Measurements from ENCODE around the gene RTKN2.
A peak's percentile ranks its signal among the peaks of the same experiment; 100 is the strongest.

The RTKN2 gene

GRCh38 chr10:62259998-62260397 is 8.6 kb downstream of the RTKN2 start:
- no peak for TF ChIP-seq CTCF (IDR thresholded peaks at IDR 0.05; ENCODE audit: insufficient read depth, missing control alignments)
- no peak for FAIRE-seq
- no peak for DNase-seq (ENCODE audit: insufficient read length, low spot score)

- DNase-seq (ENCODE audit: insufficient read length, low spot score) (no peak), FAIRE-seq (no peak)
- TF ChIP-seq CTCF (IDR thresholded peaks at IDR 0.05; ENCODE audit: insufficient read depth, missing control alignments): no peak
Observed at GRCh38 chr10:62259456-62259855, 9.2 kb downstream of the RTKN2 start.

GRCh38 chr10:62258926-62259325 is 9.7 kb downstream of the RTKN2 start:
- no peak for FAIRE-seq
- no peak for DNase-seq (ENCODE audit: insufficient read length, low spot score)
- no peak for TF ChIP-seq CTCF (IDR thresholded peaks at IDR 0.05; ENCODE audit: insufficient read depth, missing control alignments)

- DNase-seq (ENCODE audit: insufficient read length, low spot score) (no peak), FAIRE-seq (no peak)
- TF ChIP-seq CTCF (IDR thresholded peaks at IDR 0.05; ENCODE audit: insufficient read depth, missing control alignments): no peak
Observed at GRCh38 chr10:62253704-62254103, 14.9 kb downstream of the RTKN2 start.

- DNase-seq (ENCODE audit: insufficient read length, low spot score) (no peak), FAIRE-seq (peak; percentile 6)
- no peak for TF ChIP-seq CTCF (IDR thresholded peaks at IDR 0.05; ENCODE audit: insufficient read depth, missing control alignments)
Observed at GRCh38 chr10:62252051-62252450, 16.6 kb downstream of the RTKN2 start.

GRCh38 chr10:62250594-62251198 is 17.9 kb downstream of the RTKN2 start:
- FAIRE-seq (no peak), DNase-seq (ENCODE audit: insufficient read length, low spot score) (no peak)
- no peak for TF ChIP-seq CTCF (IDR thresholded peaks at IDR 0.05; ENCODE audit: insufficient read depth, missing control alignments)

GRCh38 chr10:62249957-62250356 is 18.7 kb downstream of the RTKN2 start:
- FAIRE-seq: no peak
- DNase-seq (ENCODE audit: insufficient read length, low spot score): no peak
- no peak for TF ChIP-seq CTCF (IDR thresholded peaks at IDR 0.05; ENCODE audit: insufficient read depth, missing control alignments)
